H1 (cell line): ENCODE results near the gene PDZD8. TPM values are rescaled to one million over a fixed set of nuclear protein-coding genes. Genes with fewer than 3 reads are reported as not detected.
A peak's percentile ranks its signal among the peaks of the same experiment; 100 is the strongest.

ENCODE experiments used
- CTCF ChIA-PET: fragments of 300-600 bp; sonication (Branson Sonifier 250); formaldehyde crosslinking; loops from one replicate; lab custom pipeline; 2021; ENCODE audit not compliant: partially characterized antibody; lab: Charles Lee
- POLR2A ChIA-PET: fragments of 300-600 bp; sonication (Branson Sonifier 250); formaldehyde crosslinking; loops from one replicate; lab custom pipeline; 2021; ENCODE audit warnings: inconsistent platforms; ENCODE audit not compliant: partially characterized antibody; lab: Charles Lee
- DNase-seq, 2 experiments: peaks; one replicate each; pipeline versions ENCODE4 v3.0.0 to v3.0.0-alpha.2; 2010 to 2022; ENCODE audit warnings: low spot score in 2 of 2, low read depth in 1 of 2, mixed read lengths in 1 of 2
- FAIRE-seq: peaks from 2 replicates; lab custom pipeline; 2011; peaks lifted over from hg19 to GRCh38; lab: Jason Lieb, UNC
- H2AFZ ChIP-seq: 2 replicates; pipeline ENCODE4 v1.8.1; 2012; ENCODE audit warnings: low read length, inconsistent platforms
- H2AK5ac ChIP-seq: 2 replicates; pipeline ENCODE4 v1.6.1; 2013; ENCODE audit warnings: low read depth, low read length
- H2BK120ac ChIP-seq: replicated peaks from 2 replicates; pipeline ENCODE3; 2013; ENCODE audit warnings: low read depth, low read length, inconsistent platforms
- H2BK12ac ChIP-seq: 2 replicates; pipeline ENCODE4 v1.6.1; 2013; ENCODE audit warnings: low read depth, low read length
- H2BK15ac ChIP-seq: 2 replicates; pipeline ENCODE4 v1.6.1; 2013; ENCODE audit warnings: low read length
- H2BK20ac ChIP-seq: 2 replicates; pipeline ENCODE4 v1.6.1; 2013; ENCODE audit warnings: low read length
- H2BK5ac ChIP-seq: 2 replicates; pipeline ENCODE4 v1.6.1; 2013; ENCODE audit warnings: low read depth, low read length
- H3K14ac ChIP-seq: 2 replicates; pipeline ENCODE4 v1.6.1; 2013; ENCODE audit warnings: inconsistent platforms; ENCODE audit not compliant: insufficient read length
- H3K18ac ChIP-seq: 2 replicates; pipeline ENCODE4 v1.6.1; 2013; ENCODE audit warnings: low read length; ENCODE audit errors: extremely low read depth
- H3K23ac ChIP-seq: 2 replicates; pipeline ENCODE4 v1.6.1; 2013; ENCODE audit warnings: inconsistent platforms; ENCODE audit not compliant: insufficient read length
- H3K23me2 ChIP-seq: 2 replicates; pipeline ENCODE4 v1.6.1; 2013; ENCODE audit warnings: low read depth, low read length
- H3K27ac ChIP-seq: 2 replicates; pipeline ENCODE4 v1.6.1; 2011; ENCODE audit warnings: low read depth, low read length, inconsistent platforms
- H3K27me3 ChIP-seq, 4 experiments: replicated peaks in 1 of 4; 1 replicate in 1 of 4; 2 replicates in 3 of 4; pipeline versions ENCODE4 v1.6.1 to v1.8.1; 2011 to 2013; ENCODE audit warnings: low read length in 3 of 4, mild to moderate bottlenecking in 3 of 4, inconsistent platforms in 2 of 4, mixed read lengths in 2 of 4, moderate library complexity in 1 of 4; ENCODE audit not compliant: control insufficient read depth in 3 of 4, insufficient read depth in 3 of 4; ENCODE audit errors: extremely low read depth in 1 of 4
- H3K36me3 ChIP-seq, 4 experiments: 2 replicates each; pipeline versions ENCODE4 v1.6.1 to v1.8.1; 2011 to 2013; ENCODE audit warnings: mild to moderate bottlenecking in 4 of 4, low read length in 3 of 4, moderate library complexity in 2 of 4, control low read depth in 1 of 4, inconsistent platforms in 1 of 4; ENCODE audit not compliant: insufficient read depth in 4 of 4, control insufficient read depth in 2 of 4
- H3K4ac ChIP-seq: replicated peaks from 2 replicates; pipeline ENCODE3; 2013; ENCODE audit warnings: low read length, low read depth, mixed read lengths, inconsistent platforms; ENCODE audit not compliant: insufficient read length
- H3K4me1 ChIP-seq, 4 experiments: replicated peaks in 1 of 4; 1 replicate in 1 of 4; 2 replicates in 3 of 4; pipeline versions ENCODE4 v1.6.1 to v1.8.1; 2011 to 2013; ENCODE audit warnings: low read length in 3 of 4, inconsistent platforms in 2 of 4, mixed read lengths in 1 of 4; ENCODE audit not compliant: insufficient read depth in 4 of 4, control insufficient read depth in 3 of 4
- H3K4me2 ChIP-seq, 2 experiments: 2 replicates each; pipeline versions ENCODE4 v1.6.1 to v1.8.1; 2011 to 2013; ENCODE audit warnings: low read depth in 2 of 2, low read length in 2 of 2, control low read depth in 1 of 2, inconsistent platforms in 1 of 2, mild to moderate bottlenecking in 1 of 2; ENCODE audit not compliant: insufficient read depth in 1 of 2
- H3K4me3 ChIP-seq, 4 experiments: fragments of 200-600, 300-600 bp in 1 of 4; sonication (generic), shearing (Covaris generic), sonication (Bioruptor Twin) in 1 of 4; 2 replicates each; pipeline versions ENCODE4 v1.5.1 to v1.8.1; 2011 to 2016; ENCODE audit warnings: low read length in 4 of 4, low read depth in 3 of 4, control low read depth in 2 of 4, inconsistent platforms in 2 of 4, mild to moderate bottlenecking in 2 of 4, mixed read lengths in 1 of 4, moderate library complexity in 1 of 4; ENCODE audit not compliant: insufficient read depth in 2 of 4; ENCODE audit errors: extremely low read depth in 1 of 4
- H3K56ac ChIP-seq: replicated peaks from 2 replicates; pipeline ENCODE3; 2013; ENCODE audit warnings: low read depth, mild to moderate bottlenecking, mixed read lengths, low read length, inconsistent platforms; ENCODE audit not compliant: insufficient read length
- H3K79me1 ChIP-seq: 2 replicates; pipeline ENCODE4 v1.6.1; 2013; ENCODE audit warnings: low read depth, low read length, control low read depth
- H3K79me2 ChIP-seq, 2 experiments: 2 replicates each; pipeline versions ENCODE4 v1.6.1 to v1.8.1; 2012 to 2013; ENCODE audit warnings: low read length in 2 of 2, mild to moderate bottlenecking in 2 of 2, inconsistent platforms in 1 of 2; ENCODE audit not compliant: insufficient read depth in 2 of 2, control insufficient read depth in 1 of 2
- H3K9ac ChIP-seq, 4 experiments: replicated peaks in 1 of 4; 1 replicate in 1 of 4; 2 replicates in 3 of 4; pipeline versions ENCODE4 v1.6.1 to v1.8.1; 2011 to 2013; ENCODE audit warnings: low read depth in 3 of 4, low read length in 3 of 4, control low read depth in 2 of 4, mild to moderate bottlenecking in 2 of 4, moderate library complexity in 2 of 4, inconsistent platforms in 1 of 4; ENCODE audit errors: extremely low read depth in 1 of 4
- H3K9me3 ChIP-seq, 2 experiments: 2 replicates each; pipeline versions ENCODE4 v1.6.1 to v1.8.1; 2012 to 2013; ENCODE audit warnings: mild to moderate bottlenecking in 2 of 2, moderate library complexity in 2 of 2, control low read depth in 1 of 2, inconsistent platforms in 1 of 2, low read depth in 1 of 2, low read length in 1 of 2, mixed read lengths in 1 of 2; ENCODE audit not compliant: insufficient read depth in 2 of 2
- H4K20me1 ChIP-seq, 2 experiments: replicated peaks in 1 of 2; 2 replicates each; pipeline versions ENCODE3 to v1.8.1; 2011 to 2013; ENCODE audit warnings: inconsistent platforms in 2 of 2, low read length in 2 of 2, mild to moderate bottlenecking in 1 of 2; ENCODE audit not compliant: insufficient read depth in 2 of 2, control insufficient read depth in 1 of 2
- H4K5ac ChIP-seq: 2 replicates; pipeline ENCODE4 v1.6.1; 2013; ENCODE audit warnings: low read length, low read depth, mixed read lengths, inconsistent platforms; ENCODE audit not compliant: insufficient read length
- H4K8ac ChIP-seq: 2 replicates; pipeline ENCODE4 v1.8.0; 2013; ENCODE audit warnings: mild to moderate bottlenecking, moderate library complexity, low read length, inconsistent platforms; ENCODE audit not compliant: insufficient read depth; ENCODE audit errors: extremely low read depth
- H4K91ac ChIP-seq: replicated peaks from 2 replicates; pipeline ENCODE3; 2013; ENCODE audit warnings: low read length, mixed read lengths, inconsistent platforms; ENCODE audit not compliant: insufficient read length
- CEBPB ChIP-seq: IDR thresholded peaks from 2 replicates; pipeline ENCODE4 v1.6.1; 2012; ENCODE audit warnings: low read depth, low read length
- CHD1 ChIP-seq: IDR thresholded peaks from 2 replicates; pipeline ENCODE4 v1.6.1; 2012; ENCODE audit warnings: low read depth, low read length, improper control_type of control experiment
- CHD2 ChIP-seq: IDR thresholded peaks from 2 replicates; pipeline ENCODE4 v1.6.1; 2012; ENCODE audit warnings: low read length, improper control_type of control experiment
- JUN ChIP-seq: IDR thresholded peaks from 2 replicates; pipeline ENCODE4 v1.6.1; 2011; ENCODE audit warnings: low read depth, mild to moderate bottlenecking, improper control_type of control experiment, low read length
- NANOG ChIP-seq: IDR thresholded peaks from 2 replicates; pipeline ENCODE4 v1.6.1; 2011; ENCODE audit warnings: low read length, low read depth, mild to moderate bottlenecking, inconsistent platforms; ENCODE audit not compliant: insufficient read depth, poor library complexity, severe bottlenecking
- NRF1 ChIP-seq: IDR thresholded peaks from 2 replicates; pipeline ENCODE4 v1.6.1; 2011; ENCODE audit warnings: mild to moderate bottlenecking, low read depth, low read length, improper control_type of control experiment
- POLR2A ChIP-seq, 2 experiments: IDR thresholded peaks; 1 replicate in 1 of 2; 2 replicates in 1 of 2; pipeline ENCODE4 v1.6.1; 2011; ENCODE audit warnings: low read depth in 2 of 2, low read length in 2 of 2, mild to moderate bottlenecking in 2 of 2; ENCODE audit errors: control extremely low read depth in 1 of 2
- SP1 ChIP-seq: IDR thresholded peaks from 2 replicates; pipeline ENCODE4 v1.6.1; 2011; ENCODE audit warnings: low read depth, low read length
- SP4 ChIP-seq: IDR thresholded peaks from 2 replicates; pipeline ENCODE4 v1.6.1; 2012; ENCODE audit warnings: low read length, inconsistent platforms
- TBP ChIP-seq: IDR thresholded peaks from 2 replicates; pipeline ENCODE4 v1.6.1; 2011; ENCODE audit warnings: low read depth, low read length, improper control_type of control experiment
- YY1 ChIP-seq: IDR thresholded peaks from 2 replicates; pipeline ENCODE4 v1.6.1; 2011; ENCODE audit warnings: low read depth, mild to moderate bottlenecking, low read length
- WGBS, 2 experiments: shearing (Covaris generic) in 1 of 2; methylation state at CpG; one replicate each; pipeline versions ENCODE4 v1.1.6 to v1.1.7; 2013 to 2015; ENCODE audit warnings: low lambda C conversion rate in 2 of 2, mixed read lengths in 2 of 2, inconsistent platforms in 1 of 2, low coverage in 1 of 2, missing lambda C conversion rate in 1 of 2; ENCODE audit not compliant: insufficient replicate concordance in 2 of 2, insufficient coverage in 1 of 2, insufficient read length in 1 of 2; ENCODE audit errors: extremely low coverage in 1 of 2, missing lambda C conversion rate in 1 of 2; 5-methylcytosine and 5-hydroxymethylcytosine counted together
- polyA plus RNA-seq, 7 experiments: library from polyadenylated mRNA; depleted of rRNA in 3 of 7; stranded (reverse) in 5 of 7; unstranded in 2 of 7; fragments of >200 nt in 5 of 7; fragments of 200-250 nt in 2 of 7; gene quantifications; 1 replicate in 5 of 7; 2 replicates in 1 of 7; 4 replicates in 1 of 7; pipeline versions ENCODE4 v1.2.1 to v1.2.3, GENCODE V29; 2011 to 2013; ENCODE audit warnings: missing spikeins in 2 of 7, mixed read lengths in 2 of 7
- total RNA-seq: library from RNA; stranded (reverse); fragmentation: NEBNext Ultra II Directional; extraction: Animal tissue kit (Norgen Biotek cat#: 25700); gene quantifications from 2 replicates; pipeline ENCODE4 v1.2.1, GENCODE V29; 2021

Gene PDZD8
- total and polyA plus RNA-seq, 2 of the 8 experiments (the other 6 are each of a cell fraction or from before 2014, with no cell fraction given) = 10.9 to 50.1 TPM

DNA sequence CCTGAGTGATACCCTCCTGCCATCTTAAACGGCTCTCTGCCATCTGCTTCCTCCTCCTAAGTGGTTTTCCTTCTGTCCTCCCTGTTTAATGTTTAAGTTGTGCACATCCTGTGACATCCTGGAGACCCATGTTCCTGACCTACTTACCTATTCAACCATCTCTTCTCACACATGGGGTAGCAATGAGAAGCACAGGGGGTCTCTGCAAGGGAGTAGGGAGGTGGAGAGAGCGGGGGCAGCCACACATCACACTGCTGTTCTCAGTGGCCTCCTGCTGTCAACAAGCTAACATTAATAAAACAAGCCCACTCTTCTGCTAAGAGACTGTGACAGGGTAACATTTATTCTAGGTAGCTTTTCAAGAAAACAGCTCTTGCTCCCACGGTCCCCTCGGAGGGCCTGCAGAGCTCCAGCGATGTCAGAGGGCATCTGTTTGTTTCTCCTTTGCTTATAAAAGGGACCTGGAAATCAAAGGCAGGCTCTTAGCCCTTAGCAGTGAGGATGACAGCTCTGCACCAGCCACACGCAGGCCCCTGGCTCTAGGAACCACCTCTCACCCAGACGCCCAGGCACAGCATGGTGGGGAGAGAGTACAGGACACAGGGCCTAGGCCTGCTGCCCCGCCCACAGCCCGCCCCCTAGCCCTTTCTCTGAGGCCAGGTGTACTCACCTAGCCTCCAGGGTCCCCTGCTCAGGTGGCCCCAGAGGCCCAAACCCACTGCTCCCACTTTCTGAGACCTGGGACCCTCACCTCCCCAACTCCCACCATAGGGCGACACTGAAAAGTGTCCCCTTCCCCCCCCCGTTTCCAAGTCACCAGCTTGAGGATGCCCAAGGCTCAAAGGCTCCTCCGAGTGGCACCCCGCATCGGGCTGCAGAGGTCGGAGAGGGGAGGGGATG, 135.3 kb downstream of the PDZD8 start:
- no peaks in the 10 kb centered on the region for H4K20me1 ChIP-seq
- 28% methylated on average over 13 of the region's 15 CpGs; no CpG with 5 or more reads in 1 of the 2 experiments for WGBS, 2 experiments
- TF ChIP-seq NANOG (no peak), CEBPB (no peak), CHD2 (no peak), JUN (no peak), TBP (no peak), SP4 (no peak), NRF1 (no peak), POLR2A (IDR thresholded peaks at IDR 0.05; ENCODE audit: control extremely low read depth in 1 of 2, low read depth in 2 of 2, low read length in 2 of 2) (no peak), SP1 (no peak), CHD1 (no peak), YY1 (no peak)
- no peak overlapping the region for H3K4ac ChIP-seq
- H2AFZ ChIP-seq = peak overlapping the region; percentile 93; the same call in 1 of the 2 replicates
- H3K4me2 ChIP-seq = peak overlapping the region; percentile 55 to 95
- POLR2A ChIA-PET = interaction anchor here (0.6 to 1.5 kb wide), 2 partner anchors 16 to 494 kb away, joined by 3 to 5 read pairs; no protein-coding TSS in a partner anchor
- 0 out of 7 replicates have a peak overlapping the region, but pooled peaks of 1 of the 4 experiments have one; percentile 34 for H3K9ac ChIP-seq
- H3K4me3 ChIP-seq = peak overlapping the region; percentile 64 to 87 (median 66)
- H2BK15ac ChIP-seq = peak overlapping the region; percentile 98; the same call in 1 of the 2 replicates
- peaks cover 2 to 24% (median 14%) of the 10 kb centered on the region in 4 experiments for H3K27me3 ChIP-seq
- no peak overlapping the region for H3K14ac ChIP-seq
- H3K18ac ChIP-seq = peak overlapping the region; percentile 96; the same call in 1 of the 2 replicates
- no peak overlapping the region for H3K56ac ChIP-seq
- H2BK120ac ChIP-seq = no peak overlapping the region
- H3K27ac ChIP-seq = no peak overlapping the region
- peak overlapping the region; percentile 84; the same call in 1 of the 2 replicates for H2BK12ac ChIP-seq
- no peak overlapping the region; the same call in 1 of the 2 replicates for H2BK5ac ChIP-seq
- H3K79me2 ChIP-seq = no peaks in the 10 kb centered on the region
- peak in 1 of 2 experiments; percentile 76 for DNase-seq
- H3K4me1 ChIP-seq = peaks cover 0 to 6% (median 3%) of the 10 kb centered on the region in 4 experiments; a peak in 5 of 7 replicates
- peaks cover 11% of the 10 kb centered on the region; the same call in 1 of the 2 replicates for H3K23me2 ChIP-seq
- H2BK20ac ChIP-seq = no peak overlapping the region
- no peaks in the 10 kb centered on the region for H3K9me3 ChIP-seq
- no peak overlapping the region for H2AK5ac ChIP-seq
- H3K79me1 ChIP-seq = no peaks in the 10 kb centered on the region
- H3K23ac ChIP-seq = no peak overlapping the region
- no peak for FAIRE-seq
- CTCF ChIA-PET = interaction anchor here (0.7 to 3.0 kb wide), 8 partner anchors 9 to 212 kb away, joined by 3 to 14 read pairs (median 6); no protein-coding TSS in a partner anchor
- H3K36me3 ChIP-seq = no peaks in the 10 kb centered on the region
- H4K91ac ChIP-seq = peak overlapping the region; percentile 27
- no peak overlapping the region for H4K5ac ChIP-seq
- no peak overlapping the region for H4K8ac ChIP-seq
